PC-9 (cell line): Measurements from ENCODE around the gene DCTN4.

Experiments used
- EZH2 ChIP-seq: fragments of 200-600 bp; sonication (generic); IDR thresholded peaks from 2 replicates; pipeline ENCODE4 v1.8.0; 2017; ENCODE audit warnings: antibody characterized with exemption, low read depth
- TF ChIP-seq, protein P1 (sequence below): fragments of 200-600 bp; sonication (generic); conservative IDR thresholded peaks from 2 replicates; pipeline ENCODE4 v1.6.1; 2017; ENCODE audit warnings: mixed run types, antibody characterized with exemption, mild to moderate bottlenecking, moderate library complexity

DNA sequence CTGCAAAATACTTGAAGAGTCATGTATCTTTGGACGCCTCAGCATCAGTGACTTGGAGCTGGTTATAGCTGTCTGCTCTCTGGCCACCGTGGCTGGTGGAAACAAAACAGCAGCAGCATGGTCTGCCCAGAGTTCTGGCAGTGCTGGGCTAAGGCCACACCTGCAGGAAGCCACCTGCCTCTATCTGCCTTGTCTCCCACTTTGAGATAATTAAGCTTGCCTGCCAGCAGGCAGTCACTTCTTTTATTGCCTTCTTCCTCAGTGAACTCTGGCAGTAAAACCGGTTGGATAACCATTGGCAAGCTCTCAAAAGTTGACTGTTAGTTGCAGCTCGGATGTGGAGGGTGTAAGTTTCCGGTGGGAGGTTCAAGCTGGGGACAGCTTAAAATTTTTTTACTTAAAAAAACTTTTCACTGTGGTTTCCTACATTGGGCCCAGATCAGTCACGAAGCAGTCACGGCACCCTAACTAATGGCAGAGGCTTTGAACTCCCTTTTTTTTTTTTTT, 24.7 kb upstream of the DCTN4 start:
- TF ChIP-seq, protein P1, sequence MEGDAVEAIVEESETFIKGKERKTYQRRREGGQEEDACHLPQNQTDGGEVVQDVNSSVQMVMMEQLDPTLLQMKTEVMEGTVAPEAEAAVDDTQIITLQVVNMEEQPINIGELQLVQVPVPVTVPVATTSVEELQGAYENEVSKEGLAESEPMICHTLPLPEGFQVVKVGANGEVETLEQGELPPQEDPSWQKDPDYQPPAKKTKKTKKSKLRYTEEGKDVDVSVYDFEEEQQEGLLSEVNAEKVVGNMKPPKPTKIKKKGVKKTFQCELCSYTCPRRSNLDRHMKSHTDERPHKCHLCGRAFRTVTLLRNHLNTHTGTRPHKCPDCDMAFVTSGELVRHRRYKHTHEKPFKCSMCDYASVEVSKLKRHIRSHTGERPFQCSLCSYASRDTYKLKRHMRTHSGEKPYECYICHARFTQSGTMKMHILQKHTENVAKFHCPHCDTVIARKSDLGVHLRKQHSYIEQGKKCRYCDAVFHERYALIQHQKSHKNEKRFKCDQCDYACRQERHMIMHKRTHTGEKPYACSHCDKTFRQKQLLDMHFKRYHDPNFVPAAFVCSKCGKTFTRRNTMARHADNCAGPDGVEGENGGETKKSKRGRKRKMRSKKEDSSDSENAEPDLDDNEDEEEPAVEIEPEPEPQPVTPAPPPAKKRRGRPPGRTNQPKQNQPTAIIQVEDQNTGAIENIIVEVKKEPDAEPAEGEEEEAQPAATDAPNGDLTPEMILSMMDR: no peak
- TF ChIP-seq EZH2: no peak
